Measurements from ENCODE around the gene MTIF3. TPM values are rescaled to one million over a fixed set of nuclear protein-coding genes. Genes with fewer than 3 reads are reported as not detected.

The MTIF3 gene
- total RNA-seq, 1 experiment from 2014 or later: 21.5 TPM

- no peak overlapping the region for H3K4me3 Mint-ChIP-seq (ENCODE audit: low read depth, unreplicated experiment)
- BruUV-seq (replicated peaks): no TSS peak
- H3K9me3 Mint-ChIP-seq (ENCODE audit: low read depth, unreplicated experiment): no peaks in the 10 kb centered on the region
- peaks cover 9% of the 10 kb centered on the region for H3K4me1 Mint-ChIP-seq (ENCODE audit: low read depth, unreplicated experiment)
- H3K27ac Mint-ChIP-seq (ENCODE audit: unreplicated experiment): no peak overlapping the region
- no peaks in the 10 kb centered on the region for H3K36me3 Mint-ChIP-seq (ENCODE audit: insufficient read depth, unreplicated experiment)
- no peaks in the 10 kb centered on the region for H3K27me3 Mint-ChIP-seq (ENCODE audit: unreplicated experiment)
- CTCF ChIA-PET: no interaction called here
- DNase-seq: no peak
- no peak for TF ChIP-seq CTCF (IDR thresholded peaks at IDR 0.05; ENCODE audit: unreplicated experiment)
- intact Hi-C loops (cut with micrococcal nuclease; ENCODE audit: unreplicated experiment): no loop called here
Observed at GRCh38 chr13:27393101-27393500, 57.3 kb downstream of the MTIF3 start.

GRCh38 chr13:27391471-27391870, 58.9 kb downstream of the MTIF3 start:
- CTCF ChIA-PET: no interaction called here
- no peak for DNase-seq
- H3K27me3 Mint-ChIP-seq (ENCODE audit: unreplicated experiment): no peaks in the 10 kb centered on the region
- TF ChIP-seq CTCF (IDR thresholded peaks at IDR 0.05; ENCODE audit: unreplicated experiment): no peak
- BruUV-seq (replicated peaks): no TSS peak
- intact Hi-C loops (cut with micrococcal nuclease; ENCODE audit: unreplicated experiment): no loop called here
- H3K36me3 Mint-ChIP-seq (ENCODE audit: insufficient read depth, unreplicated experiment): no peaks in the 10 kb centered on the region
- H3K4me1 Mint-ChIP-seq (ENCODE audit: low read depth, unreplicated experiment): peaks cover 7% of the 10 kb centered on the region
- H3K27ac Mint-ChIP-seq (ENCODE audit: unreplicated experiment): no peak overlapping the region
- H3K4me3 Mint-ChIP-seq (ENCODE audit: low read depth, unreplicated experiment): no peak overlapping the region
- no peaks in the 10 kb centered on the region for H3K9me3 Mint-ChIP-seq (ENCODE audit: low read depth, unreplicated experiment)

GRCh38 chr13:27389891-27390290, 60.5 kb downstream of the MTIF3 start:
- Mint-ChIP-seq H3K27ac (ENCODE audit: unreplicated experiment) (no peak overlapping the region), H3K4me3 (ENCODE audit: low read depth, unreplicated experiment) (no peak overlapping the region), H3K27me3 (ENCODE audit: unreplicated experiment) (peaks cover 12% of the 10 kb centered on the region), H3K4me1 (ENCODE audit: low read depth, unreplicated experiment) (no peaks in the 10 kb centered on the region), H3K36me3 (ENCODE audit: insufficient read depth, unreplicated experiment) (no peaks in the 10 kb centered on the region), H3K9me3 (ENCODE audit: low read depth, unreplicated experiment) (no peaks in the 10 kb centered on the region)
- BruUV-seq (replicated peaks): no TSS peak
- CTCF ChIA-PET: interaction anchor here (0.5 kb wide), 1 partner anchor 618 kb away, joined by 3 read pairs; no protein-coding TSS in a partner anchor
- intact Hi-C loops (cut with micrococcal nuclease; ENCODE audit: unreplicated experiment): no loop called here
- DNase-seq: no peak
- no peak for TF ChIP-seq CTCF (IDR thresholded peaks at IDR 0.05; ENCODE audit: unreplicated experiment)

GRCh38 chr13:27388241-27388640, 62.1 kb downstream of the MTIF3 start:
- DNase-seq: no peak
- TF ChIP-seq CTCF (IDR thresholded peaks at IDR 0.05; ENCODE audit: unreplicated experiment): no peak
- BruUV-seq (replicated peaks): no TSS peak

More at GRCh38 chr13:27388241-27388640, 62.1 kb downstream of the MTIF3 start:
- Mint-ChIP-seq H3K27me3 (ENCODE audit: unreplicated experiment) (peaks cover 22% of the 10 kb centered on the region), H3K36me3 (ENCODE audit: insufficient read depth, unreplicated experiment) (no peaks in the 10 kb centered on the region), H3K9me3 (ENCODE audit: low read depth, unreplicated experiment) (no peaks in the 10 kb centered on the region), H3K27ac (ENCODE audit: unreplicated experiment) (no peak overlapping the region), H3K4me3 (ENCODE audit: low read depth, unreplicated experiment) (no peak overlapping the region), H3K4me1 (ENCODE audit: low read depth, unreplicated experiment) (no peaks in the 10 kb centered on the region)
- intact Hi-C loops (cut with micrococcal nuclease; ENCODE audit: unreplicated experiment): no loop called here
- CTCF ChIA-PET: no interaction called here

Other genes with a start within 250 kb of the MTIF3 start
- 379 and 434 TPM in 2 replicates for gene RPL21, start 199.0 kb downstream of the MTIF3 start, total RNA-seq (2022)
- gene RASL11A, start 179.7 kb downstream of the MTIF3 start, total RNA-seq (2022): 1.3 and 2.2 TPM in 2 replicates
- gene GTF3A, start 25.9 kb downstream of the MTIF3 start, total RNA-seq (2022): 89.6 and 95.0 TPM in 2 replicates
- 11.0 and 13.3 TPM in 2 replicates for gene LNX2, start 170.0 kb upstream of the MTIF3 start, total RNA-seq (2022)
- 90.3 and 97.7 TPM in 2 replicates for gene POLR1D, start 171.3 kb upstream of the MTIF3 start, total RNA-seq (2022)